NCI-H2227 treated with DMSO at 0.1 percent for 48 hours (cell line): ENCODE results near the gene PCTP.

Experiments used
- DNase-seq: peaks from one replicate; lab custom pipeline; 2025; lab: John Stamatoyannopoulos, UW

The PCTP gene

DNA sequence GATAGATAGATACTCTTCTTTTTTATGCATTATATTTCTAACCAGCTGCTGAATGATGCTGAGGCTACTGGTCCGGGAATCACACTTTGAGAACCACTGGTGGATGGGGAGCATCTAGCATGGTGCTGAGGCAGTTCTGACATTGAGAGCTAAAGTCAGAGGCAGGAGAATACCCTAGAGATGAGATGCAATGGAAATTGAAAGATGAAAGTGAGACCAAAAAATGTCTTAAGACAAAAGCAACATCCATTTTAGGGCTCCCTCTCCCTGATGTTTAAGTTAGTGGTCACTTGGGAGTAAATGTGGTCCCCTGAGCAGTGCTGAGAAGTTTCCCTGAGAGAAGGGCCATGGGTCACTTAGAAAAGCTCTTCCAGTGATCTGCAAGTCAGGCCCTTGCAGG is 6.8 kb downstream of the PCTP start:
- no peak for DNase-seq

- no peak for DNase-seq
These were observed 7.3 kb downstream of the PCTP start for GRCh38 chr17:55758171-55758570.

- DNase-seq, result no peak
These were observed 9.9 kb downstream of the PCTP start for GRCh38 chr17:55760643-55761355.

- no peak for DNase-seq
These were observed 11.4 kb downstream of the PCTP start for GRCh38 chr17:55762086-55762858.

DNA sequence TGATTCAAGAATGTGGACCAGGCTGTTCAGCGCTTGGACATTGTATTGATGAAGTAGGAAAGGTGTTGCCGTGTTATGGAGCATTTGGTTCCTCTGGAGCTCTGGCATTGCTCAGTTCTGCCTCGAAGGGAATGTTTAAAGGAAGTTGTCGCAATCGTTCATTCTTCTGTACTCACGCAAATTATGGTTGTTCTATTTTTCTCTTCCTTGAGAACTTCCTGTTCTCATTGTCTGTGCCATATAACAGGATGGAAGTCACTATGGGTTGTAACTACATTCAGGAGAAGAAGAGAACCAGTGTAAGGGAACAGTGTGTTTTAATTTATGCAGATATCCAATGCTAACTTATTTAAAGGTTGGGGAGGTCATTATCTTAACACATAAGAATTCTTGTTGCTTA is 13.0 kb downstream of the PCTP start:
- DNase-seq, result no peak

- DNase-seq, result no peak
These were observed 13.8 kb downstream of the PCTP start for GRCh38 chr17:55764610-55765009.

DNA sequence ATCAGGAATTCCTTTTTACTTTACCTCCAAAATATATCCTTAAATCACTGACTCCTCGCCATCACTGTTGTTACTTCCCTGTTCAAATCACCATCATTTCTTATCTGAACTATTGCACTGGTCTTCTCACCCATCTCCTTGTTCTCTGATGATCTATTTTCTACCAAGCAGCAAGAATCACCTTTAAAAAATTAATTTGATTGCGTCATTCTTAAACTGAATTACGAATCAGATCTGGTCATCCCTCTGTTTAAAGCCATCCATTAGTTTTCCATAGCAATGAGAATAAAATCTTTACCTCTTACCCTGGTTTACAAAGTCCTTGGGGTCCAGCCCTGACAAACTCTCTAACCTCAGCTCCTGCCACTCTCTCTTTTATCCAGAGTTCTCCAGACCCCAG is 14.6 kb downstream of the PCTP start:
- DNase-seq, result no peak

DNA sequence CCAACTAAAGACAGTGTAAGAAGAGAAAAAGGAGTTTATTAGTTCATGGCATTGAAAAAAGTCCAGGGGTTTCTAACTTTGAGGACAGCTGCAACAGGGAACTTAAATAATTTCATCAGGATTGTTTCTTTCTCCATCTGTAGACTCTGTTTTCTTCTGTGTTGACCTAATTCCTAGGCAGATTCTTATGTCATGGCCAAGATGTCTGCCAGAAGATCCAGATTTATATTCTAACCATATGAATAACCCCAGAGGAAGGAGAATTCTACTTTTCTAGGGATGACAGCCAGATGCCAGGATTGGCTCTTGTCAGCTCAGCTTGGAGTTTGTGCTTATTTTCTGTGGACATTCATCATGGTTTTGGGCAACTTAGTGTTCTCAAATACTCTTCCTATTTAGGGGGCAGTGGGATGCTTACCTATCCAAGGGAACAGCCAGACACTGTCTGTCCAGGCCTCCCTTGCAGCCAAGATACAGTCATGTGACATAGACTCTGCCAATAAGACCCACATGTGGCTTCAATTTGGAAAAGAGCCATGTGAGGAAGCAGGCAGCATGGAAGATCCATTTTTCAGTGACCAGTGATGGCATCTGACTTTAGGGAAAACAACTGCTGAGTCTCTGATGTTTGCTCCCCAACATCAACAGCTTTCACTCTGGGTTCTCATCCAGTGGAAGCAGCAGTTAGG is 18.2 kb downstream of the PCTP start:
- DNase-seq, result no peak

- DNase-seq, result no peak
These were observed 18.8 kb downstream of the PCTP start for GRCh38 chr17:55769625-55770000.

- DNase-seq, result peak; percentile 63
These were observed 19.5 kb downstream of the PCTP start for GRCh38 chr17:55770196-55770870.

GRCh38 chr17:55772086-55772485 is 21.2 kb downstream of the PCTP start:
- DNase-seq, result no peak

- DNase-seq, result no peak
These were observed 22.8 kb downstream of the PCTP start for GRCh38 chr17:55773671-55774070.

GRCh38 chr17:55774846-55775271 is 24.0 kb downstream of the PCTP start:
- DNase-seq, result no peak

DNA sequence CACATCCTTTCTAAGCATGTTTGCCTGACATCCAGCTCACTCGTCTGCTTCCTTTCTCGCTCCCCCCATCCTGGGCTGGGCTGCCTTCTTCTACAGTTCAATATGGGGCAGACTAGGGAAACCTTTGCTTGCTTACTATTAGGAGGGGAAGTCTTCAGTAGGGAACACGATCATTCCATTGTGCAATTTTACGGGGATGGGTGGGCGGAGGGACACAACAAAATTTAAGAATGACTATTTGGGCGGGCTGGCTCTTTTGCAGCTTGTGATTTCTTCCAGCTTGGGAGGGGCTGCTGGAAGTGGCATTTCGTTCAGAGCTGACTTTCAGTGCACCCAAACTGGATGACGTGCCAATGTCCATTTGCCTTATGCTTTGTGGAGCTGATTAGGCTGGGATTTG is 25.4 kb downstream of the PCTP start:
- no peak for DNase-seq

- no peak for DNase-seq
These were observed 26.7 kb downstream of the PCTP start for GRCh38 chr17:55777471-55777971.

DNA sequence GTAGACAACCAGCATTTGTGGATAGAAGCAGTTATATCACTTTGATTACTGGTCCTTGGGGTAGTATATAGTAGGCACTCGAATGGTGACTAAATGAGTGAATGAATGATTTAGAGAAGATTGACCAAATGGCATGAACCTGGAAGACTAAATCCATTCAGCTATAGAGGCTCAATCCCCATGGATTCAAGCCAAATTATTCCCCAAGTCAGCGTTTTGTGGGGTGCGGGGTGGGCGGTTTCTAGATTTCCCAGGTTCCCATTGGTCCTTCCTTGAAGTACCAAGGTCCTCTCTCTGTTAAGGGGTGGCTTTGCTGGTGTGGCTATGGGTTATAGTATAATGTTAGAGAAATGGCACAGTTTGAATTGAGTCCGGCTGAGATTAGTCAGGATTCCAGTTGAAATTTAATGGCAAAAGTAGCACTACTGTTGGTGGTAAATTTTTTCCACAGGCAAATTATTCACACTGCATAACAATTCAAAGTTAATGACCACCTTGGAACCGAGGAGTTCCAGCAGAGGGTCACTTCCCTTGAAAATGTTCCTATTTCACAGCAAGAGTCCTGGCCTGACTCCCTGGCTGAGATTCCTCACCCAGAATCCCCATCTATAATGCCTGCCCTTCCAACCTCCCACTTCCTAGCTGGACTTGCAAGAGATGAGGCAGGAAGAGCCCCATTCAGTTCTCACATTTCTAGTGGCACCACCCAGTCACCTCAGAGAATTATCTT is 27.7 kb downstream of the PCTP start:
- DNase-seq, result no peak

DNA sequence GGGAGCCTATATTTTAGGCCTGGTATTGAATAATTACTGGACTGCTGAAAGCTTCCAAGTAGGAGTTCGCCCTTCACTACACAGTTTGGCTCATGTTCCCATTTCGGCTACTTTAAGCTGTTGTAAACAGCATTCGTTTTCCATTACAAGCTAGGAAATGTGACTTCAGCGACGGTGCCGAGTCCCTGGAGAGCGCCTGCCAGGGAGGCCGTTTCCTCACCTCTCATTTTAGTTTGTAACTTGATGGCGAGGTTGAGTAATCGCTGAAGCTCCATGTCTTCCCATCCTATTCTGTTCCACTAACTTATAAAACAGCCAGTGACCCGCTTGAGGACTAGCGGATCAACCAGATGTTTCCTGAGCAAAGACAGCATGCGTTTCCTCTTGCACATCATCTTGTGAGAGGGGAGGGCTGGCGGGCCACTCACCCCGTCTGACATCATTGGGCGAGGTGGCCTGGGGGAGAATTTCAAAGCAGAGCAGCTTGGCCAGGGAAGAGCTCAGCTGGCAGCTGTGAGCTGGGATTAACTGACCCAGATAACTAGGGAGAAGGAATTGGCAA is 32.9 kb downstream of the PCTP start:
- DNase-seq, result no peak

DNA sequence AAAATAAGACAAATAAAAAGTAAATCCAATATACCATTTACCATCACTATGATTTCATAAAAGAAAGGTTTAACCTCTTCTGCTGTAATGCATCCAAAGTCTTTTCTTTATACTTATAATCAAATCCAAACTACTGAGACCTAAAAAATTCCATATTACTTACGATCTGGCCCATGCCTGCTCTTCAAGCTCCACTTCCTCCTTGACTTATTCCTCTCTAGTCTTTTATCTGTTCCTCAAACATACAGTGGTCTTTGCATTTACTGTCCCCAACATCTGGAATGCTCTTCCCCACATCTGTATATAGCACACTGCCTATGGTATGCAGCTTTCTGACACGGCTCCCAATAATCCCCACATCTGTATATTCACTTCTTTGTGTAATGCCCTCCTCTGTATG is 33.8 kb downstream of the PCTP start:
- no peak for DNase-seq

DNA sequence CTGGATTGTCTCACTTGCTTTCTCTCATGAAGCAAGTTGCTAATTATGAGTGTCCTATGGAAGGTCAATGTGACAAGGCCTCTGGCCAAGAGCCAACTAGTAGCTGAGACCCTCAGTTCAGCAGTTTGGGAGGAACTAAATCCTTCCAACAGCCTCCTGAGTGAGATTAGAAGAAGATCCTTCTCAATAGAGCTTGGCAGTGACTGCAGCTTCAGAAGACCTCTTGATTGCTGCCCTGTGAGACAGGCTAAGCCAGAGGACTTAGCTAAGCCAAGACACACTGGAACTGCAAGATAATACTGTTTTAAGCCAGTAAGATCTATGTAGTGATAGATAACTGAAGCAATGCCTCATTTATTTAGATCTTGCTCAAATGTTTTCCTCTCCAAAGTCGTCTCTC is 34.3 kb downstream of the PCTP start:
- DNase-seq, result no peak

- no peak for DNase-seq
These were observed 42.4 kb downstream of the PCTP start for GRCh38 chr17:55793272-55793671.
